Measurements from ENCODE around the gene PROCA1.
A peak's percentile ranks its signal among the peaks of the same experiment; 100 is the strongest.

- peak in 3 of 4 experiments; percentile 42 to 77 (median 67) for TF ChIP-seq CTCF (IDR thresholded peaks at IDR 0.05)
- TF ChIP-seq POLR2A (IDR thresholded peaks at IDR 0.05) = peak; percentile 98
Observed at GRCh38 chr17:28743243-28744103, 31.8 kb upstream of the PROCA1 start, which contains the start of gene TRAF4.
